Measurements from ENCODE around the gene COBL.
"Not testable (repeated sequence)": the region's sequence is repeated elsewhere in the genome, so short reads cannot be mapped to it uniquely, and the experiment has no call there.

Gene COBL

GRCh38 chr7:50990214-50990613 is 326.4 kb downstream of the COBL start:
- DNase-seq (ENCODE audit: low spot score): not testable (repeated sequence)

DNA sequence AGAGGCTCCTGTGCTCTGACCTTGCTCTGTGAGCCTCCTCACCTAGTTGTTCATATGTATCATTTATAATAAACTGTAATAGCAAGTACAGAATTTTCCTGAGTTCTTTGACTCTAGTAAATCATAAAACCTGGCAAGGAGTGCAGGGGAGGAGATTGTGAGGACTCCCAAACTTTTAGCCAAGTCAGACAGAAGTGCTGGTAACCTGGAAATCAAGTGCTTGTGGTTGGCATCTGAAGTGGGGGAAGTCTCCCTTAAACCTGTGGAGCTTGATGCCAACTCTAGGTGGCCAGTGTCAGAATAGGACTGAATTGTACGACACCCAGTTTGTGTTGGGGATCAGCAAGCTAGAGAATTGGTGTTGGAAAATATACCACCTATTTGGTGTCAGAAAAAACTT is 327.6 kb downstream of the COBL start:
- DNase-seq (ENCODE audit: low spot score): no peak

- no peak for DNase-seq (ENCODE audit: low spot score)
Observed at GRCh38 chr7:50988465-50988864, 328.1 kb downstream of the COBL start.

GRCh38 chr7:50985096-50985495 is 331.5 kb downstream of the COBL start:
- DNase-seq (ENCODE audit: low spot score): no peak

- no peak for DNase-seq (ENCODE audit: low spot score)
Observed at GRCh38 chr7:50983850-50984249, 332.8 kb downstream of the COBL start.

DNA sequence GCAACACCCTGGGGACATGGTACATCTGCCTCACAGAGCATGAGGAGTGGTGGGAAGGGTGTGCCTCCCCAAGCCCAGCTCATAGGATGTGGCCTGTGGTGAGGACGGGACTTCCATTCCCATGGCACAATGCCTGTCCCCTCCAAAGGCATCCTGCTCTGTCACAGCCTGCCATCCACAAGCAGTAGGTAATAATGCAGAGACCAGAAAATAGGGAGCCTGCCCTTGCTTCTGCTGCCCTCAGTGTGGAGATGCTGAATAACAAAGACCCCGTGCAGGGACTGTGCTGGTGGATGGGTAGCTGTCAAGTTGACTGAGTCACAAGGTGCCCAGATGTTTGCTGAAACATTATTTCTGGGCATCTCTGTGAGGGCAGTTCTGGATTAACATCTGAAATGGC is 334.0 kb downstream of the COBL start:
- DNase-seq (ENCODE audit: low spot score): no peak

- no peak for DNase-seq (ENCODE audit: low spot score)
Observed at GRCh38 chr7:50981743-50982142, 334.9 kb downstream of the COBL start.

GRCh38 chr7:50980411-50980810 is 336.2 kb downstream of the COBL start:
- DNase-seq (ENCODE audit: low spot score): no peak

DNA sequence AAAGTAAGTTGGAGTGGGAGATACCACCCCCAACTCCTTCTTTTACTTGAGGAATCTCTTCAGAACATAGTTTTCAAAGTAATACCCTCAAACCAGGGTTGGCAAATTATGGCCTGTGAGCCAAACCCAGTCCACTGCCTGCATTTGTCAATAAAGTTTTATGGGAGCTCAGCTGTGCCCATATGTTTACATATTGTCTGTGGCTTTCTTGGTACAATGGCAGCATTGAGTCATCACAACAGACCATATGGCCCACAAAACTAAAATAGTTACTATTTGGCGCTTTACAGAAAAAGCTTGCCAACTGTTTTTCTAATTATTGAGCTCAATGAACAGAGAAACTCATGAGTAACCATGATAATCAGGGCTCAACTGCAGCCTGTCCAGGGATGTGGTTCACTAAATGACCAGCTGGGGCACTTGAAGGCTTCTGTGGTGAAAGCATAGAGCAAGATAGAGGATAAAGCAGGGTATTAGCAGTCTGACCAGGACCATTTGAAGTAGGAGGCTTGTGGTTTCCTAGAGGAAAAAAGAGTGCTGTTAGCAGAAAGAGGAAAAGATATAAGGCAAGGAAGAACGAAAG is 337.9 kb downstream of the COBL start:
- no peak for DNase-seq (ENCODE audit: low spot score)

- no peak for DNase-seq (ENCODE audit: low spot score)
Observed at GRCh38 chr7:50977421-50977820, 339.2 kb downstream of the COBL start.

- no peak for DNase-seq (ENCODE audit: low spot score)
Observed at GRCh38 chr7:50976064-50976463, 340.5 kb downstream of the COBL start.

- DNase-seq (ENCODE audit: low spot score): no peak
Observed at GRCh38 chr7:50974240-50974639, 342.4 kb downstream of the COBL start.

DNA sequence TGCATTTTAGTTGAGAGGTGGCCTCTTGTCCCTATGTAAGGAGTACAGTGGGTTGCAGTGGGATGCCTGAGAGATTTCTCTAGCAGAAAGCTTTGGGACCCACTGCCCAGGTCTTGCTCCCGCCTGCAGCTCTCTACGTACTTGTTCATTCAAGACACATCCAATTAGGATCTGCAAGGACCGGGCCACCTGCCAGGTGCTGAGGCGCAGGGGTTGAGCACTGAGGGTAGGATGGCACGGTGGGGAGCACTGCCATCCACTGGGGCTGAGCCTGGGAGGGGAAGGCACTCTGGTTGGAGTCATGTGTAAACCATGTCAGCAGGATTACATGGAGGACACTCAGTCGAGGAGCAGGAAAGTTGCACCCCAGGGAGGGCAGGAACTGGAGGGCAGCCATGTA is 342.8 kb downstream of the COBL start:
- no peak for DNase-seq (ENCODE audit: low spot score)

DNA sequence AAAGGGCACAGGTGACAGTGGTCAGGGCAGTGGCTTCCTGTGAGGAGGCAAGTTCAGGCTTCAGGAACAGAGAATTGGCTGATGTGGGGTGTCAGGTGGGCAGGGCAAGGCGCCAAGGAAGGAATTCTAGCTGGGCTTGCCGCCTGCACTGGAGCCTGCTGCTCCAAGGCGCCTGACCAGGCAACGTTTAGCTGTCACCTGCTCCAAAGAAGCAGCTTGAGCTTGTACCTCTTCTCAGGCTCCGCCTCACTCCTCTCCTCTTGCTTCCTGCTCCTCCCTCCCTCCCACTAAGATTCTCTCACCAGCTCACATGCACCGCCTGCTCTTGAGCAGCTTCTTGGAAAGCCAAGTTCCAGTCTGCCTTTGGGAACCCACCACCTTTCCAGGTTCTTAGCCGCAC is 346.5 kb downstream of the COBL start:
- DNase-seq (ENCODE audit: low spot score): no peak
